ENCODE data around the gene FAM184B. TPM values are rescaled to one million over a fixed set of nuclear protein-coding genes. Genes with fewer than 3 reads are reported as not detected.

Gene FAM184B
- total RNA-seq, 1 donor from 2014 or later = 0.08 TPM

DNA sequence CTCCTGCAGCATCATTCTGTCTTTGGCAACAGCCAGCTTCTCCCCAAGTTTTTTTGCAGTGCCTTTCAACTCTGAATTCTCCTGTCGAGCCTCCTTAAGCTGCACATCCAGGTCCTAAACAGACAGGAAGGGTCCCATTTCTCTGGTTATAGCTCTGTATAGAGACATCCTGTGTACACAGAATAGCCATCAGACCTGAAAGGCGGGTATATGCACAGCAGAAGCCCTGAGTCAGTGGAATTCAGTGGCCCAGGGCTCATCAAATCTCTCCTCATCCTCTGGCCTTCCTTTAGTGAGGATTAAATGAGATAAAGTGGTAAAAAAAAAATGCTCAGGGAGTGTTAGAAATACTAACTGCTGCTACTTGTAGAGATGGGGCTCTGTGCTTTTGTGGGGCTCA lies 73.8 kb downstream of the FAM184B start:
- H3K27me3 Mint-ChIP-seq (ENCODE audit: unreplicated experiment) = no peaks in the 10 kb centered on the region
- no peak overlapping the region for H3K27ac Mint-ChIP-seq (ENCODE audit: unreplicated experiment)
- no peaks in the 10 kb centered on the region for H3K4me1 Mint-ChIP-seq (ENCODE audit: unreplicated experiment)
- H3K9me3 Mint-ChIP-seq (ENCODE audit: unreplicated experiment) = no peaks in the 10 kb centered on the region
- TF ChIP-seq, protein P1, sequence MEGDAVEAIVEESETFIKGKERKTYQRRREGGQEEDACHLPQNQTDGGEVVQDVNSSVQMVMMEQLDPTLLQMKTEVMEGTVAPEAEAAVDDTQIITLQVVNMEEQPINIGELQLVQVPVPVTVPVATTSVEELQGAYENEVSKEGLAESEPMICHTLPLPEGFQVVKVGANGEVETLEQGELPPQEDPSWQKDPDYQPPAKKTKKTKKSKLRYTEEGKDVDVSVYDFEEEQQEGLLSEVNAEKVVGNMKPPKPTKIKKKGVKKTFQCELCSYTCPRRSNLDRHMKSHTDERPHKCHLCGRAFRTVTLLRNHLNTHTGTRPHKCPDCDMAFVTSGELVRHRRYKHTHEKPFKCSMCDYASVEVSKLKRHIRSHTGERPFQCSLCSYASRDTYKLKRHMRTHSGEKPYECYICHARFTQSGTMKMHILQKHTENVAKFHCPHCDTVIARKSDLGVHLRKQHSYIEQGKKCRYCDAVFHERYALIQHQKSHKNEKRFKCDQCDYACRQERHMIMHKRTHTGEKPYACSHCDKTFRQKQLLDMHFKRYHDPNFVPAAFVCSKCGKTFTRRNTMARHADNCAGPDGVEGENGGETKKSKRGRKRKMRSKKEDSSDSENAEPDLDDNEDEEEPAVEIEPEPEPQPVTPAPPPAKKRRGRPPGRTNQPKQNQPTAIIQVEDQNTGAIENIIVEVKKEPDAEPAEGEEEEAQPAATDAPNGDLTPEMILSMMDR (IDR thresholded peaks at IDR 0.05; ENCODE audit: unreplicated experiment) = no peak
- no peaks in the 10 kb centered on the region for H3K36me3 Mint-ChIP-seq (ENCODE audit: low read depth, unreplicated experiment)
- DNase-seq (ENCODE audit: low spot score) = no peak
- no peak overlapping the region for H3K4me3 Mint-ChIP-seq (ENCODE audit: unreplicated experiment)

DNA sequence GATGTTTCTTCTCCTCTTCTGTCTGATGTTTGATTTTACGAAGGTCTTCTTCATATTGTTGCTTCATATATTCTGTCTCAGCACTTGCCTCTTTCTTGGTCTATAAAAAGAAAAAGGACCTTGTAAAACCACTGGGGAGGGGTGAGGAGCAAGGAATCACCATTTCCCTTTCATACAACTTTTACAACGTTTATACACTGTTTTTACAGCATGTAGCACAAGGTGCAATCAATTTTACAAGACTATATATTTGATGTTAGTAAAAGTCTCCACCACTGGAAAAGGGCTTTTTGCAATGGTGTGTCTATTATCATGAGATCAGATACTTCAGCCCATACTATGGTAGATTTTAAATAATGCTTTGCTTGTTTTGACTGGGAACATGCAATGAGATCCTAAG lies 76.3 kb downstream of the FAM184B start:
- no peak for DNase-seq (ENCODE audit: low spot score)
- Mint-ChIP-seq H3K27ac (ENCODE audit: unreplicated experiment) (no peak overlapping the region), H3K36me3 (ENCODE audit: low read depth, unreplicated experiment) (no peaks in the 10 kb centered on the region), H3K9me3 (ENCODE audit: unreplicated experiment) (no peaks in the 10 kb centered on the region), H3K4me1 (ENCODE audit: unreplicated experiment) (no peaks in the 10 kb centered on the region), H3K4me3 (ENCODE audit: unreplicated experiment) (no peak overlapping the region), H3K27me3 (ENCODE audit: unreplicated experiment) (no peaks in the 10 kb centered on the region)
- TF ChIP-seq, protein P1 (IDR thresholded peaks at IDR 0.05; ENCODE audit: unreplicated experiment) = no peak

DNA sequence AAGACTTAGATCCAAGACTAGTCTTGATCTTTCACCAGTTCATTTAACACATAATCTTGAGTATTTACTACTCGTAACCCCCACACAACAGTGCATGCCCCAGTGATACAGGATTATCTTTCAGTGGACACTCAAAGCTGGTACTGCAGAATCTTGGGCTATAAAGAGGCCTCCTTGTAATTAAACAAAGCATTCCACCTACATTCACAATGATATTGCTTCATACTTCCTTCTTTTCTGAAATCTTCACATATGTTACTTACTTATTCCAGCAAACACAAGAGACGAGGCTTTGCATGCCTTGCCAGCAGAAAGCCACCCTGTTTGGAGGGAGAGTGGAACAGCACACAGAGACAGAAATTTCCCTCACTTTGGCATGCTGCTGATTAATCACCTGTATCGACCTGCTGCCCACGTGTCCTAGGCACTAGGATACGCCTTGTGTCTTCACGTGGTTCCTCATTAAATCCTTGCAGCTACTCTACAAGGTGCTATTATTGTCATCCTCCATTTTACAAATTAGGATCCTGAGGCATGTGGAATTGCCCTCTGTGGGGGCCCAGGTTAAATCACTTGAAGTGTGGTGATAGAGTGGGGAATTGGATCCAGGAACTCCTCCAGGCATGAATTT lies 77.3 kb downstream of the FAM184B start:
- TF ChIP-seq, protein P1 (IDR thresholded peaks at IDR 0.05; ENCODE audit: unreplicated experiment) = no peak
- no peak for DNase-seq (ENCODE audit: low spot score)
- H3K4me1 Mint-ChIP-seq (ENCODE audit: unreplicated experiment) = no peaks in the 10 kb centered on the region
- no peaks in the 10 kb centered on the region for H3K36me3 Mint-ChIP-seq (ENCODE audit: low read depth, unreplicated experiment)
- no peak overlapping the region for H3K4me3 Mint-ChIP-seq (ENCODE audit: unreplicated experiment)
- H3K27me3 Mint-ChIP-seq (ENCODE audit: unreplicated experiment) = no peaks in the 10 kb centered on the region
- no peaks in the 10 kb centered on the region for H3K9me3 Mint-ChIP-seq (ENCODE audit: unreplicated experiment)
- no peak overlapping the region for H3K27ac Mint-ChIP-seq (ENCODE audit: unreplicated experiment)

DNA sequence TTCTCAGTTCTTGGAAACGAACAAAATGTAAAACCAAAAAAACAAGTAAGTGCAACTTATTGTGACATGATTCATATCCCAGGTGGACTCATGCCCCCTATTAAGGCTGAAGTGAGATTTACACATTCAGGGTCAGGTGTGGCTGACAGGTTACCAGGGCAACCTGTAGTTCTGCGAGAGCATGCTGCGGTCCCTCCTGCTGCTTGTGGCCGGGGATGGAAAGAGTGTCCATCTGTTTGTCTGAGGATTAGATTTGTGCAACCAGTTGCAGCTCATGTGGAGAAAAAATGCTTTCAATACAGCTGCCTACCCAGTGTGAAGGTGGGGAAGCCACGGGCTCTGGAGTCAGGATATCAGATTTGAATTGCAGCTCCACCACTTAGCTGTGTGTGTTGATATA lies 78.8 kb downstream of the FAM184B start:
- DNase-seq (ENCODE audit: low spot score) = no peak
- Mint-ChIP-seq H3K36me3 (ENCODE audit: low read depth, unreplicated experiment) (no peaks in the 10 kb centered on the region), H3K27ac (ENCODE audit: unreplicated experiment) (no peak overlapping the region), H3K4me3 (ENCODE audit: unreplicated experiment) (no peak overlapping the region), H3K27me3 (ENCODE audit: unreplicated experiment) (no peaks in the 10 kb centered on the region), H3K4me1 (ENCODE audit: unreplicated experiment) (no peaks in the 10 kb centered on the region), H3K9me3 (ENCODE audit: unreplicated experiment) (no peaks in the 10 kb centered on the region)
- TF ChIP-seq, protein P1 (IDR thresholded peaks at IDR 0.05; ENCODE audit: unreplicated experiment) = no peak

DNA sequence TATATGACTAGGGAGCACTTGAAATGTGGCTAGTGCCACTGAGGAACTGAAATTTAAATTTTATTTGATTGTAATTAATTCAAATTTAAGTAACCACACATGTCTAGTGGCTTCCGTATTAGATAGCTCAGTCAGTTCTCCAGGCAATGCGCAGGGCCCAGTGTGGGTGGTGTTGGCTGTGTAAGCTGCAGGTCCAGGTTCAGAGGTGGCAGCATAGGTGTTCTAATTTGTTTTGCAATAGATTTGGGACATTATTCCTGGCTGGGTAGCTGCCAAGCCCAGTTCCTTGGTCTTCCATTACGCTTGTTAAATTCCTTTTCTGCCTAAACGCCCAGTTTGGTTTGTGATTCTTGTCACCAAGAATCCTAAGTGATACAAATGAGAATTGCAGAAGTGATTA lies 79.5 kb downstream of the FAM184B start:
- H3K27me3 Mint-ChIP-seq (ENCODE audit: unreplicated experiment) = no peaks in the 10 kb centered on the region
- no peaks in the 10 kb centered on the region for H3K9me3 Mint-ChIP-seq (ENCODE audit: unreplicated experiment)
- TF ChIP-seq, protein P1 (IDR thresholded peaks at IDR 0.05; ENCODE audit: unreplicated experiment) = no peak
- H3K4me1 Mint-ChIP-seq (ENCODE audit: unreplicated experiment) = no peaks in the 10 kb centered on the region
- no peak for DNase-seq (ENCODE audit: low spot score)
- no peak overlapping the region for H3K27ac Mint-ChIP-seq (ENCODE audit: unreplicated experiment)
- no peaks in the 10 kb centered on the region for H3K36me3 Mint-ChIP-seq (ENCODE audit: low read depth, unreplicated experiment)
- H3K4me3 Mint-ChIP-seq (ENCODE audit: unreplicated experiment) = no peak overlapping the region
